Naive thymus-derived CD4-positive, alpha-beta T cell (primary cell): Measurements from ENCODE around the gene HSPB7. TPM values are rescaled to one million over a fixed set of nuclear protein-coding genes. Genes with fewer than 3 reads are reported as not detected.
"Not testable (repeated sequence)": the region's sequence is repeated elsewhere in the genome, so short reads cannot be mapped to it uniquely, and the experiment has no call there.

Experiments
- ATAC-seq: fragments of 150-1000 bp; cut with Tn5 transposase; 2 replicates; pipeline ENCODE4 v1.10.0; 2021; ENCODE audit warnings: mild to moderate bottlenecking, moderate library complexity
- CTCF ChIA-PET: fragments of 350-600 bp; sonication (Branson Sonifier 250); formaldehyde crosslinking; loops from one replicate; lab custom pipeline; 2021; ENCODE audit warnings: antibody characterized with exemption; lab: Charles Lee
- POLR2A ChIA-PET: fragments of 350-600 bp; sonication (Branson Sonifier 250); formaldehyde crosslinking; loops from one replicate; lab custom pipeline; 2021; ENCODE audit warnings: antibody characterized with exemption, inconsistent platforms; lab: Charles Lee
- DNase-seq, 9 donors: peaks; one replicate each; pipeline versions ENCODE4 v3.0.0 to v3.0.0-alpha.2; 2020 to 2022; ENCODE audit warnings: mixed read lengths in 1 of 9
- H3K27ac ChIP-seq: one replicate; pipeline ENCODE4 v1.7.0; 2013; ENCODE audit warnings: mild to moderate bottlenecking, low read depth, low read length, moderate library complexity
- H3K27me3 ChIP-seq, 2 donors: one replicate each; pipeline ENCODE4 v1.7.0; 2013; ENCODE audit warnings: low read length in 2 of 2, mild to moderate bottlenecking in 2 of 2, moderate library complexity in 2 of 2; ENCODE audit not compliant: control insufficient read depth in 2 of 2, insufficient read depth in 2 of 2
- H3K36me3 ChIP-seq, 3 experiments: 1 replicate in 2 of 3; 2 replicates in 1 of 3; pipeline ENCODE4 v1.7.0; 2013; ENCODE audit warnings: low read length in 3 of 3, mild to moderate bottlenecking in 3 of 3, moderate library complexity in 1 of 3; ENCODE audit not compliant: insufficient read depth in 3 of 3, control insufficient read depth in 2 of 3
- H3K4me1 ChIP-seq, 2 donors: one replicate each; pipeline ENCODE4 v1.7.0; 2013; ENCODE audit warnings: low read length in 2 of 2, mild to moderate bottlenecking in 2 of 2, moderate library complexity in 1 of 2; ENCODE audit not compliant: control insufficient read depth in 2 of 2, insufficient read depth in 2 of 2
- H3K4me3 ChIP-seq: 2 replicates; pipeline ENCODE4 v1.7.0; 2013; ENCODE audit warnings: mild to moderate bottlenecking, low read length
- H3K9me3 ChIP-seq, 3 experiments: 1 replicate in 2 of 3; 2 replicates in 1 of 3; pipeline ENCODE4 v1.7.0; 2013; ENCODE audit warnings: low read length in 3 of 3; ENCODE audit not compliant: control insufficient read depth in 2 of 3
- H3K27ac Mint-ChIP-seq, 9 donors: one replicate each; pipeline ENCODE4 v1.8.0; 2020 to 2022; ENCODE audit warnings: mixed read lengths in 9 of 9, mild to moderate bottlenecking in 8 of 9, moderate library complexity in 5 of 9, inconsistent platforms in 2 of 9
- H3K27me3 Mint-ChIP-seq, 5 donors: one replicate each; pipeline ENCODE4 v1.8.0; 2021 to 2022; ENCODE audit warnings: mixed read lengths in 5 of 5, mild to moderate bottlenecking in 1 of 5
- H3K36me3 Mint-ChIP-seq, 5 donors: one replicate each; pipeline ENCODE4 v1.8.0; 2020 to 2022; ENCODE audit warnings: mixed read lengths in 5 of 5, mild to moderate bottlenecking in 3 of 5, inconsistent platforms in 1 of 5
- H3K4me1 Mint-ChIP-seq, 7 donors: one replicate each; pipeline ENCODE4 v1.8.0; 2020 to 2022; ENCODE audit warnings: mixed read lengths in 7 of 7, mild to moderate bottlenecking in 3 of 7, inconsistent platforms in 1 of 7
- H3K4me3 Mint-ChIP-seq, 10 donors: one replicate each; pipeline ENCODE4 v1.8.0; 2020 to 2022; ENCODE audit warnings: mild to moderate bottlenecking in 10 of 10, mixed read lengths in 10 of 10, moderate library complexity in 6 of 10, inconsistent platforms in 2 of 10
- H3K9me3 Mint-ChIP-seq, 11 donors: one replicate each; pipeline ENCODE4 v1.8.0; 2020 to 2022; ENCODE audit warnings: mixed read lengths in 11 of 11, mild to moderate bottlenecking in 4 of 11, inconsistent platforms in 1 of 11, moderate library complexity in 1 of 11
- intact Hi-C, 2 donors: fragments of 100-400 bp; cut with micrococcal nuclease; formaldehyde crosslinking; loops; one replicate each; pipeline ENCODE4 v1.15.1; 2023
- polyA plus RNA-seq, 2 donors: library from polyadenylated mRNA; unstranded; fragments of 300-500 nt; fragmentation: Illumina TruSeq; gene quantifications; one replicate each; pipeline ENCODE4 v1.2.3, GENCODE V29; 2021
- total RNA-seq, 6 experiments: library from RNA in 5 of 6; stranded (reverse) in 5 of 6; gene quantifications; 1 replicate in 5 of 6; 2 replicates in 1 of 6; pipeline ENCODE4 v1.2.3 and lab custom pipeline; 2021 to 2026

HSPB7 gene
- total and polyA plus RNA-seq, 7 experiments from 2014 or later: not detected

DNA sequence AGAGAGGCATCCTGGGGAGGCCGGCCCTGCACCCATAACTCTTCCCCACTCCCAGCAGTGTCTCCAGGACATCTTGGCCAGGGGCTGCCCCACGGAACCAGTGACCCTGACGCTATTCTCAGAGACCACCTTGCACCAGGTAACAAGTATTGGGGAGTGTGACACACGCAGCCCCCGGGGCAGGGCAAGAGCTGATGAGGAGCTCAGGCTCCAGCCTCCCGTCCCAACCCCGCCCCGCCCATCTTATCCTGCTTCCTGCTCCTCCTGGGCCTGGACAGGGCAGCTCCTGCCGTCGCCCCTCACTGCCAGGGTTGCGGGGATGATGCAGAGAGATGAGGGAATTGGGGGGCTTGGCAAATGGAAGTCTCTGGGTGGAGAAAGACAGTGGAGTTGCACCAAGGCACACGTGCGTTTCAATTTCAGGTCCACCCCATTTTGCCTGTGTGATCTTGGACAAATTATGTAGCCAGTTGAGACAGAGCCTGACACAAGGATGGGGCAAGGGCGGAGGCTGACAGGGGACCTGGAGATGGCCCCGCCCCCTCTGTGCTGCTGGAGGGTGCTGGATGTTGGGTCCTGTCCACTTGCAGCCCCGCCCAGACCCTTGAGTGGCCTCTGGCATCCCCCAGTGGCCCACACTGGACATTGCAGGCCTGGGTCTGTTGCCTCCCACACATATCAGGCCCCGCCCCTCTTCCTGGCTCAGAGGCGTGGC lies 14.7 kb upstream of the HSPB7 start:
- H3K4me3 ChIP-seq: no peak overlapping the region
- H3K27ac Mint-ChIP-seq: no peak overlapping the region
- no peaks in the 10 kb centered on the region for H3K9me3 ChIP-seq
- no peaks in the 10 kb centered on the region for H3K4me1 ChIP-seq
- H3K9me3 Mint-ChIP-seq: no peaks in the 10 kb centered on the region
- H3K36me3 Mint-ChIP-seq: no peaks in the 10 kb centered on the region
- no peak overlapping the region for H3K27ac ChIP-seq
- no peak overlapping the region for H3K4me3 Mint-ChIP-seq
- no peaks in the 10 kb centered on the region for H3K27me3 ChIP-seq
- peak; percentile 89 for ATAC-seq
- intact Hi-C loops: no loop called here
- no peaks in the 10 kb centered on the region for H3K36me3 ChIP-seq
- ChIA-PET CTCF (no interaction called here), POLR2A (no interaction called here)
- H3K4me1 Mint-ChIP-seq: peaks cover 0 to 5% (median 0%) of the 10 kb centered on the region in 7 donors
- H3K27me3 Mint-ChIP-seq: peaks cover 6 to 24% (median 10%) of the 10 kb centered on the region in 5 donors
- DNase-seq: peak in 2 of 9 donors; percentile 22 to 70

DNA sequence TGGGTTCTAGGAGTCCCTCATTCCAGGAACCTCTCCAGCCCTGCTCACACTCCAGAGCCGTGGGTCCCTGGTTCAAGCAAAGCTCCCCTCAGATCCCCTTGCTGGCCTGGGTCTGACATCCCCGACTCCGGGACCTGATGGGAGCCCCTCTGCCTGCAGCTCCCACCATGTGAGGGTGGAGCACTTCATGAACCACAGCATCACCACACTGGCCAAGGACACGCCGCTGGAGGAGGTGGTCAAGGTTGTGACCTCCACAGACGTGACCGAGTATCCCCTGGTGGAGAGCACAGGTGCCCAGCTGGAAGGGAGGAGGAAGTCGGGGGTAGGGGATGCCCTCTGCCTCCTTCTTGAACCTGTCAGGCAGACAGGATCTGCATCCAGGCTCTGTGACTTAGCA lies 13.7 kb upstream of the HSPB7 start:
- H3K9me3 ChIP-seq: no peaks in the 10 kb centered on the region
- H3K36me3 ChIP-seq: no peaks in the 10 kb centered on the region
- Mint-ChIP-seq H3K36me3 (no peaks in the 10 kb centered on the region), H3K27ac (no peak overlapping the region), H3K4me1 (peaks cover 0 to 12% (median 0%) of the 10 kb centered on the region in 7 donors), H3K9me3 (no peaks in the 10 kb centered on the region), H3K4me3 (no peak overlapping the region), H3K27me3 (peaks cover 6 to 24% (median 10%) of the 10 kb centered on the region in 5 donors)
- ChIA-PET POLR2A (no interaction called here), CTCF (no interaction called here)
- ATAC-seq (no peak), DNase-seq (no peak)
- no peaks in the 10 kb centered on the region for H3K27me3 ChIP-seq
- no peak overlapping the region for H3K4me3 ChIP-seq
- intact Hi-C loops: no loop called here
- no peaks in the 10 kb centered on the region for H3K4me1 ChIP-seq
- H3K27ac ChIP-seq: no peak overlapping the region

DNA sequence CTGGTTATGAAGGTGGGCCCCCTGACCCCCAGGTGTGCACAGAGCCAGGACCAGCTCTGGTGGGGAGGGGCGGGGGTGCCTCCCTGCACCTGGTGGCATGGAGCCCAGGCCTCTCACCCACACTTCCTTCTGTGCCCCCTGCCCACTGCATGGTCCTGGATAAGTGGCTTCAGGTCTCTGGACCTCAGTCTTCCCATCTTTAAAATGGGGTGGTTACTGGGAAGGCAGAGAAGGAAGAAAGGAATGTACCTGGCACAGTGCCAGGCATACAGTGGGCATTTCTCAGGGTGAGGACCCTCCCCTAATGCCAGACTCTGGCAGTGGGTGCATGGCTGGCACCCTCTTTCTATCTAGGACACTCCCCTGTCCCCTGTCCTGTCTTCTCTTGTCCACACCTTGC lies 11.4 kb upstream of the HSPB7 start:
- intact Hi-C loops: no loop called here
- CTCF ChIA-PET: no interaction called here
- peaks cover 6 to 24% (median 11%) of the 10 kb centered on the region in 5 donors for H3K27me3 Mint-ChIP-seq

DNA sequence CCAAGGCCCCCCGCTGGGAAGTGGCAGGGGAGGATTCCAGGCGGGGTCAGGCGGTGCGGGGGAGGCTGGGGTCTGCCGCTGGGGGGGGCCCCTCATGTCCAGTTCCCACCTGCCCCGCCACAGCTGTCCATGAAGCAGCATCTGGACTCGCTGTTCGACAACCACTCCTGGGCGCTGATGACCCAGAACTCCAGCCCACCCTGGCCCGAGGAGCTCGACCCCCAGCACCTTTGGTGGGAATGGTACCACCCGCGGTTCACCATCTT lies 11.1 kb upstream of the HSPB7 start:
- DNase-seq, H3K4me3 ChIP-seq, ATAC-seq, intact Hi-C loops, H3K27ac ChIP-seq, H3K9me3 Mint-ChIP-seq, H3K36me3 ChIP-seq, H3K9me3 ChIP-seq, H3K4me1 ChIP-seq, H3K27me3 ChIP-seq, H3K27ac Mint-ChIP-seq, POLR2A ChIA-PET, H3K36me3 Mint-ChIP-seq, CTCF ChIA-PET: not testable (repeated sequence)
- peak overlapping the region in 1 of 10 donors; percentile 69 for H3K4me3 Mint-ChIP-seq
- H3K27me3 Mint-ChIP-seq: peaks cover 6 to 24% (median 11%) of the 10 kb centered on the region in 5 donors
- peaks cover 0 to 12% (median 0%) of the 10 kb centered on the region in 7 donors for H3K4me1 Mint-ChIP-seq

More for the DNA sequence above, 11.4 kb upstream of the HSPB7 start:
- peaks cover 0 to 12% (median 0%) of the 10 kb centered on the region in 7 donors for H3K4me1 Mint-ChIP-seq
- no peaks in the 10 kb centered on the region for H3K9me3 ChIP-seq
- H3K27ac ChIP-seq: no peak overlapping the region
- H3K4me1 ChIP-seq: no peaks in the 10 kb centered on the region
- no peak for ATAC-seq
- no peaks in the 10 kb centered on the region for H3K36me3 ChIP-seq
- H3K4me3 Mint-ChIP-seq: no peak overlapping the region
- no peak overlapping the region for H3K4me3 ChIP-seq
- no peaks in the 10 kb centered on the region for H3K9me3 Mint-ChIP-seq
- H3K27me3 ChIP-seq: no peaks in the 10 kb centered on the region
- POLR2A ChIA-PET: no interaction called here
- H3K36me3 Mint-ChIP-seq: no peaks in the 10 kb centered on the region
- H3K27ac Mint-ChIP-seq: peak overlapping the region in 1 of 9 donors; percentile 55
- DNase-seq: no peak

DNA sequence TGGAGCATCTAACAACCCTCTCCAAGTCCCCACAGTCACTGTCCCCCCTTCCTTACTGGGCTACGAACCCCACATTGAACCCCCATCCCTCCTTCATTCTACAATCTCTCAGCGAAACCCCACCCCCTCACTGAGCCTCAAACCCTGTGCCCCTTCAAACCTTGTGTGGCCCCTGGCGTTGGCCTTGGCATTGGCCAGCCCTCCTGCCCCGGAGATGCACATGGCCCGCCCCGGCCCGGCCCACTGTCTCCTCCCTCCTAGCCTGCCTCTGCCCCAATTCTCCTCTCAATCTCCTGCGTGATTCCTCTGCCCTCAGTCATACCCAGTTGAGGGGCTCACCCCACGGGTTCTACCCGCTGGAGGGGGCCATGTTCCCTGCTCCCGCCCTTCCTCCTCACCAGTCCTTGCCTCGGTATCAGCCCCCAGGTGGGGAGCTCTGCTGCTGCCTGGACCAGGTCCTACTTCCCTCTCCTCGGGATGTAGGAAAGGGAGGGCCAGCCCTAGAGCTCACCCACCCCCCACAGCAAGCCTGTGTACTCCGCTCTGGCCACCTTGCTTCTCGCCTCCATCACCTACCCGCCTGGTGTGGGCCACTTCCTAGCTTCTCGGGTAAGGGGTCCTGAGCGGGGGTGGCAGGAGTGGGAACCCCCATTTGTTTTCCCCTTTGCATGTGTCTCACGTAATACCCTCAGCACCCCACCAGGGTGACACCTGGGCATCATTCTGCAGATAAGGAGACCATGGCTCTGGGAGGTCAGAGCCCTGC lies 10.6 kb upstream of the HSPB7 start:
- peak overlapping the region in 2 of 10 donors; percentile 10 to 69 for H3K4me3 Mint-ChIP-seq
- H3K27ac Mint-ChIP-seq: no peak overlapping the region
- ChIA-PET CTCF (no interaction called here), POLR2A (no interaction called here)
- peaks cover 0 to 12% (median 0%) of the 10 kb centered on the region in 7 donors for H3K4me1 Mint-ChIP-seq
- no peak overlapping the region for H3K27ac ChIP-seq
- intact Hi-C loops: no loop called here
- H3K36me3 ChIP-seq: no peaks in the 10 kb centered on the region
- no peak for DNase-seq
- H3K36me3 Mint-ChIP-seq: no peaks in the 10 kb centered on the region
- no peaks in the 10 kb centered on the region for H3K9me3 Mint-ChIP-seq
- no peak overlapping the region for H3K4me3 ChIP-seq
- H3K9me3 ChIP-seq: no peaks in the 10 kb centered on the region
- no peak for ATAC-seq
- H3K4me1 ChIP-seq: no peaks in the 10 kb centered on the region
- no peaks in the 10 kb centered on the region for H3K27me3 ChIP-seq
- H3K27me3 Mint-ChIP-seq: peaks cover 6 to 24% (median 11%) of the 10 kb centered on the region in 5 donors

DNA sequence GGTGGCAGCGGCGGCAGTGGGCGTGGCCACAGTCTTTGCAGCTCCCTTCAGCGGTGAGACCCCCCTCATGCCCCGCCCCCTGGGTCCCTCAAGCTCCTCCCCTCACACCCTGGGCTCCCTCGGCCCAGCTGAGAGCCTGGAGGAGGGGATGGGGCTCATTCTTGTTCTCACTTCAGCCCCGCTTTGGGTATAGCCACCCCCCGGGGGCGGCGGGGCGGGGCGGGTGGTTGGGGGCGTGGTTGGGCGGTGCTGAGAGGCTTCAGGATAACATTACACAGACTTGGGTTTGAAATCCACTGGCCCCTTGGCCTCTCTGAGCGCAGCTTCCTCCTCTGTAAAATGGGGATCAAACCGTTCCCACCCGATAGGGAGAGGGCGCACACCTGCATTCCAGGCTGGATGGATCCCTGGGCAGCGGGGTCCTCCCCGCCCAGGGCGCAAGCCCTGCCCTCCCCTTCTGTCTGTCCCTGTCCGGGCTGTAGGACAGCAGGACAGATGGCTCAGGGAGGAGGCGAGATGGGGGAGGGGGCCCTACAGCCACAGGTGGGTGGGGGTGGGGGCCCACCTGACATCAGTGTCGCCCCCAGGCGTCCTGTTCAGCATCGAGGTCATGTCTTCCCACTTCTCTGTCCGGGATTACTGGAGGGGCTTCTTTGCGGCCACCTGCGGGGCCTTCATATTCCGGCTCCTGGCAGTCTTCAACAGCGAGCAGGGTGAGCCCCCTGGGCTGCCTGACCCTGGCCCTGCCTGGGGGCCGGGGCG lies 9.1 kb upstream of the HSPB7 start:
- Histone ChIP-seq H3K27ac (no peak overlapping the region), H3K4me3 (no peak overlapping the region), H3K4me1 (no peaks in the 10 kb centered on the region), H3K9me3 (no peaks in the 10 kb centered on the region), H3K27me3 (no peaks in the 10 kb centered on the region), H3K36me3 (no peaks in the 10 kb centered on the region)
- ChIA-PET CTCF (no interaction called here), POLR2A (no interaction called here)
- ATAC-seq: peak; percentile 74
- no peak overlapping the region for H3K27ac Mint-ChIP-seq
- H3K9me3 Mint-ChIP-seq: no peaks in the 10 kb centered on the region
- H3K4me3 Mint-ChIP-seq: peak overlapping the region in 6 of 10 donors; percentile 25 to 73 (median 44)
- peak; percentile 8 to 49 (median 36) for DNase-seq
- intact Hi-C loops: no loop called here
- no peaks in the 10 kb centered on the region for H3K36me3 Mint-ChIP-seq
- peaks cover 0 to 12% (median 0%) of the 10 kb centered on the region in 7 donors for H3K4me1 Mint-ChIP-seq
- H3K27me3 Mint-ChIP-seq: peaks cover 6 to 24% (median 11%) of the 10 kb centered on the region in 5 donors
